Stimulated activated CD8-positive, alpha-beta memory T cell treated with anti-CD3 and anti-CD28 coated beads, Interleukin-12 subunit alpha, Interleukin-12 subunit beta, amount 100 ng/mL, for 24 hours (primary cell): ENCODE data around the gene SULT4A1.

Experiments
- DNase-seq: peaks from one replicate; pipeline ENCODE4 v3.0.0-alpha.2; 2020; ENCODE audit errors: extremely low read depth

SULT4A1 gene

GRCh38 chr22:43802897-43803495, 59.3 kb downstream of the SULT4A1 start:
- DNase-seq: no peak

- no peak for DNase-seq
Observed at GRCh38 chr22:43800970-43801369, 61.3 kb downstream of the SULT4A1 start.

- no peak for DNase-seq
Observed at GRCh38 chr22:43798492-43798891, 63.8 kb downstream of the SULT4A1 start.

- no peak for DNase-seq
Observed at GRCh38 chr22:43796567-43796966, 65.7 kb downstream of the SULT4A1 start.

- DNase-seq: no peak
Observed at GRCh38 chr22:43795320-43795719, 67.0 kb downstream of the SULT4A1 start.

- DNase-seq: no peak
Observed at GRCh38 chr22:43792905-43793304, 69.4 kb downstream of the SULT4A1 start.

- no peak for DNase-seq
Observed at GRCh38 chr22:43789452-43789851, 72.9 kb downstream of the SULT4A1 start.

- no peak for DNase-seq
Observed at GRCh38 chr22:43783777-43784176, 78.5 kb downstream of the SULT4A1 start.

GRCh38 chr22:43782448-43782847, 79.9 kb downstream of the SULT4A1 start:
- DNase-seq: no peak

GRCh38 chr22:43777286-43777685, 85.0 kb downstream of the SULT4A1 start:
- no peak for DNase-seq

- no peak for DNase-seq
Observed at GRCh38 chr22:43776081-43776670, 86.1 kb downstream of the SULT4A1 start.
